Mononuclear cell (primary cell): ENCODE results near the gene GNG12. TPM values are rescaled to one million over a fixed set of nuclear protein-coding genes. Genes with fewer than 3 reads are reported as not detected.

Source experiments
- H3K27me3 ChIP-seq: 2 replicates; pipeline ENCODE4 v1.6.0; 2011; ENCODE audit warnings: low read length, control low read depth; ENCODE audit not compliant: insufficient read depth
- H3K4me1 ChIP-seq: 2 replicates; pipeline ENCODE4 v1.5.1; 2011; ENCODE audit warnings: mild to moderate bottlenecking, low read length, control low read depth; ENCODE audit not compliant: insufficient read depth
- H3K4me3 ChIP-seq: 2 replicates; pipeline ENCODE4 v1.5.1; 2011; ENCODE audit warnings: mild to moderate bottlenecking, low read length, moderate library complexity
- H3K9me3 ChIP-seq: 2 replicates; pipeline ENCODE4 v1.5.1; 2011; ENCODE audit warnings: low read depth, mild to moderate bottlenecking, control low read depth, low read length
- total RNA-seq: library from RNA; depleted of rRNA; stranded (reverse); fragments of >200 nt; gene quantifications from one replicate; pipeline ENCODE4 v1.2.3, GENCODE V29; 2012

GNG12 gene
- total RNA-seq, 1 donor = 0.21 TPM

DNA sequence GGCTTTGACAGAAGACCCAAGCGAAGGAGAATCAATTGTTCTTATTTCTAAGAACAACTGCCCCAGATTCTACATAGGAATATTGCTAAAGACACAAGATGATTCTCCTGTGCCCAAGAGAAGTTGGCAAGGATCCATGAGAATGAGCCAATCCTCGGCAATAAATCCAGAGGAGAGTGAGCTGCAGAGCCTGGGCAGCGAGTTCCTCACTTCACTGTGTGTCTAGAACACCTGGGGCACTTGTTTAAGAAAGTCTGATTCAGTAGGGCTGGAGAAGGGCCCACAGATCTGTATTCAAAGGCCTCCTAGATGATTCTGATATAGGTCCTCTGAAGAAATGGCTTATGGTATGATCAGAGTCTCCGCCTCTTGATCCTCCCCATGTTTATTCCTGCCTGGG is 116.5 kb downstream of the GNG12 start:
- Histone ChIP-seq H3K4me3 (no peak overlapping the region), H3K4me1 (no peaks in the 10 kb centered on the region), H3K27me3 (no peaks in the 10 kb centered on the region), H3K9me3 (no peaks in the 10 kb centered on the region)

DNA sequence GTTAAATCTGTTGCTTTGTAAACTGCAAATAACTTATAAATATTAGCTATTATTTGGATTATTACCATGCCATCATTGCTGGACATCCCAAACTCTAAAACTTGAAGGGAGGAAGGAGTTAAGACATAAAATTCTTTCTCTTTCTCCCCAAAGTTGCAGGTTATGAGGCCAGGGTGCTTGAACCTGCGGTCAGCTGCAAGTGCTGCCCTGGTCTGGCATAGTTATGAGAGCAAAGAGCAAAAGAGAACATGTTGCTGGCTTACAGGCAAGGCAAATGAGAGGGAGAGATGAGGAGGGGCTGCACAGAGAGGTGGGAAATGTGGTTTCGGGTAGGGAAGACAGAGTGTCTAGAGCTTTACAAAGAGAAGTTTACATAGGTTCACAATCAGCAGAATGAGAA is 117.4 kb downstream of the GNG12 start:
- no peak overlapping the region for H3K4me3 ChIP-seq
- H3K9me3 ChIP-seq = no peaks in the 10 kb centered on the region
- H3K4me1 ChIP-seq = no peaks in the 10 kb centered on the region
- no peaks in the 10 kb centered on the region for H3K27me3 ChIP-seq

GRCh38 chr1:67713057-67713846 is 120.0 kb downstream of the GNG12 start:
- Histone ChIP-seq H3K9me3 (no peaks in the 10 kb centered on the region), H3K4me1 (no peaks in the 10 kb centered on the region), H3K4me3 (no peak overlapping the region), H3K27me3 (no peaks in the 10 kb centered on the region)

- Histone ChIP-seq H3K9me3 (no peaks in the 10 kb centered on the region), H3K4me1 (no peaks in the 10 kb centered on the region), H3K4me3 (no peak overlapping the region), H3K27me3 (no peaks in the 10 kb centered on the region)
Observed at GRCh38 chr1:67711855-67712212, 121.4 kb downstream of the GNG12 start.

- Histone ChIP-seq H3K4me3 (no peak overlapping the region), H3K27me3 (no peaks in the 10 kb centered on the region), H3K9me3 (no peaks in the 10 kb centered on the region), H3K4me1 (no peaks in the 10 kb centered on the region)
Observed at GRCh38 chr1:67711158-67711854, 122.0 kb downstream of the GNG12 start.

DNA sequence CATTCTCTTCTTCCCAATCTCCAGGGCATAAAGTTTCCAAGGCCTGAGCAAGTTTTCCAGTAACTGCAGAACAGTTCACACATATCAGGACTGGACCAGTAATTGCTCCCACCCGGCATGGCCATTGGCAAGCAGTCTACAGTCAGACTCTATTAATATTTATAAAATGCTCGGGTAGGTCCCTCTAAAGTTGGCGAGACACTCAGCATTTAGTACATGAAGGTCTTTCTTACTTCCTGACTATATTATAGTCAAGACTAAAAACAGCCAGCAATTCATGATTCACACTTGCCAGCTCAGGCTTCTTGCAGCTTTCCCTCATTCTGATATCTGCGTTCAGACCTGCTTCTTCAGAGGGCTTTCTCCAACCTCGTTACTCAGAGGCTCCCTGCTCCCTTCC is 122.8 kb downstream of the GNG12 start:
- no peaks in the 10 kb centered on the region for H3K4me1 ChIP-seq
- H3K4me3 ChIP-seq = no peak overlapping the region
- H3K9me3 ChIP-seq = no peaks in the 10 kb centered on the region
- H3K27me3 ChIP-seq = no peaks in the 10 kb centered on the region

GRCh38 chr1:67708606-67709005 is 124.7 kb downstream of the GNG12 start:
- Histone ChIP-seq H3K4me3 (no peak overlapping the region), H3K27me3 (no peaks in the 10 kb centered on the region), H3K9me3 (no peaks in the 10 kb centered on the region), H3K4me1 (no peaks in the 10 kb centered on the region)

DNA sequence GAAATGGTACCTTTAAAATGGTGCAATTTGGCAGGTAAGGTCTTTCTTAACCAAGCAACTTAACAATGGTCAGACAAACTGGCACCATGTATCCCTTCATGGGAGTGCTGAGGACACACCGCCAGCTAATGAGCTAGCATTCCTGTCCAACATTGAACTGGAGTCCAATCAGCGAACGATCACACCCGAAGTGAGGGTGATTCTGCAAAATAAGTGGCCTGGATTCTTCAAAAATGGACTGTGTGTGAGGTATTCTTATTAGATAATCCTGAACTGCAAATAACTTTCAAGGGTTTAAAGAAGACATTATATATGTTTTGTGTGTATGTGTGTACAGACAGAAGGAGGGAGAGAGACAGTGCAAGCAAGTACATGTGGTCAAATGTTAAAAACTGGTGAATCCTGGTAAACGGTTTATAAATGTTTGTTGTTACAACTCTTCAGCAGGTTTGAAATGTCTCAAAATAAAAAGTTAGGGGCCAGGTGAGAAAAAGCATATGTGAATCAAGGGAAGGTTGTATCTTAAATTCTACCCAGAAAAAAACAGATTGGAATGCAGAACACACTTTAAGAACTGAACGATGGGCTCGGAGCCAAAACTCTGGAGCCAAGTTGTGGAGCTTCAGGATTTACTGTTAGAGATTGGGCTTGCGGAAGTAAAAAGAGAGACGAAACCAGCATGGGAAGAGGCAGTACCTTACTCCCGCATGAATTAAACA is 127.4 kb downstream of the GNG12 start:
- H3K27me3 ChIP-seq = no peaks in the 10 kb centered on the region
- H3K4me3 ChIP-seq = no peak overlapping the region
- H3K9me3 ChIP-seq = no peaks in the 10 kb centered on the region
- no peaks in the 10 kb centered on the region for H3K4me1 ChIP-seq

- Histone ChIP-seq H3K4me3 (no peak overlapping the region), H3K4me1 (no peaks in the 10 kb centered on the region), H3K27me3 (no peaks in the 10 kb centered on the region), H3K9me3 (no peaks in the 10 kb centered on the region)
Observed at GRCh38 chr1:67704351-67704750, 128.9 kb downstream of the GNG12 start.

DNA sequence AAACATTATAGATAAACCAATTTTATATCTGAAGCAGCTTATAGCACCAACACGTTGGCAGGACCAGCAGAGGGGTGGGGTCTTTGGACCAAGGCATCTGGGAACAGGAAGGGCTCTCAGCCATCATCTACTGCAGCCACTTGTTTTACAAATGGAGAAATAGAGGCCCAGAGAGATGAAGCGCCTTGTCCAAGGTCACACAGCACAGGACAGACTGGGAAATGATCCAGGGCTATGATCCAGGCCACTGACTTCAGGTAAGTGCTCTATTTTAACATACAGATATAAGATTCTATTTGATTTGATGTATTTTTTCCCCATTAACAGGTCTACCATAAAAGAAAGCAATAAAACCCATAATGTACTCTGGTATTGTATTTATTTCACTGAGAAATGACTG is 131.4 kb downstream of the GNG12 start:
- no peaks in the 10 kb centered on the region for H3K9me3 ChIP-seq
- no peak overlapping the region for H3K4me3 ChIP-seq

GRCh38 chr1:67700692-67701410 is 132.4 kb downstream of the GNG12 start:
- Histone ChIP-seq H3K4me3 (no peak overlapping the region), H3K27me3 (no peaks in the 10 kb centered on the region), H3K4me1 (no peaks in the 10 kb centered on the region), H3K9me3 (no peaks in the 10 kb centered on the region)

More for the DNA sequence above, 131.4 kb downstream of the GNG12 start:
- no peaks in the 10 kb centered on the region for H3K4me1 ChIP-seq
- H3K27me3 ChIP-seq = no peaks in the 10 kb centered on the region

- Histone ChIP-seq H3K4me1 (no peaks in the 10 kb centered on the region), H3K4me3 (no peak overlapping the region), H3K27me3 (no peaks in the 10 kb centered on the region), H3K9me3 (no peaks in the 10 kb centered on the region)
Observed at GRCh38 chr1:67700220-67700619, 133.0 kb downstream of the GNG12 start.

DNA sequence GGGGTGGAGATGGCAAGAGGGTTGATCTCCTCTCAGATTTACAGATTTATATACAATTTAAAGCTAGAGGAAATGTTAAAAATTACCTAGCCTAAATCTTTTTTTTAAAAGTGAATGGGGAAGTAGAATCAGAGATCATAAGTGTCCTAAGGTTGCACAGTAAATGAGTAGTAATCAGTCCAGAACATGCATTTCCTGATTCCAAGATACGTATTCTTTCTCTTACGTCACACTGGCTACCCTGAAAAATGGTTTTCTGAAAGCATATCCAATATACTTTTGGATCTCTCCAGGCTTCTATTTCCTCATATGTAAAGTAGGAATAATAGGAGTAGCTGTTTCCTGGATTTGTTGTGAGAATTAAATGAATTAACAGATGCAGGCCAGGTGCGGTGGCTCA is 136.6 kb downstream of the GNG12 start:
- Histone ChIP-seq H3K4me3 (no peak overlapping the region), H3K27me3 (no peaks in the 10 kb centered on the region), H3K9me3 (no peaks in the 10 kb centered on the region), H3K4me1 (no peaks in the 10 kb centered on the region)

GRCh38 chr1:67695963-67696362 is 137.3 kb downstream of the GNG12 start:
- no peak overlapping the region for H3K4me3 ChIP-seq
- H3K4me1 ChIP-seq = no peaks in the 10 kb centered on the region
- H3K27me3 ChIP-seq = no peaks in the 10 kb centered on the region
- no peaks in the 10 kb centered on the region for H3K9me3 ChIP-seq

- peaks cover 25% of the 10 kb centered on the region for H3K4me1 ChIP-seq
- no peaks in the 10 kb centered on the region for H3K9me3 ChIP-seq
- H3K4me3 ChIP-seq = no peak overlapping the region
- no peaks in the 10 kb centered on the region for H3K27me3 ChIP-seq
Observed at GRCh38 chr1:67691712-67692111, 141.6 kb downstream of the GNG12 start.
